Hematopoietic multipotent progenitor cell treated with erythropoietin and hydrocortisone succinate and interleukin-3 and kit ligand, for 6 days (in vitro differentiated cells): ENCODE results near the gene PRKAR1A.
"Not testable (repeated sequence)": the region's sequence is repeated elsewhere in the genome, so short reads cannot be mapped to it uniquely, and the experiment has no call there.

Experiments used
- DNase-seq: peaks from one replicate; pipeline ENCODE4 v3.0.0-alpha.2; 2015

Gene PRKAR1A

DNA sequence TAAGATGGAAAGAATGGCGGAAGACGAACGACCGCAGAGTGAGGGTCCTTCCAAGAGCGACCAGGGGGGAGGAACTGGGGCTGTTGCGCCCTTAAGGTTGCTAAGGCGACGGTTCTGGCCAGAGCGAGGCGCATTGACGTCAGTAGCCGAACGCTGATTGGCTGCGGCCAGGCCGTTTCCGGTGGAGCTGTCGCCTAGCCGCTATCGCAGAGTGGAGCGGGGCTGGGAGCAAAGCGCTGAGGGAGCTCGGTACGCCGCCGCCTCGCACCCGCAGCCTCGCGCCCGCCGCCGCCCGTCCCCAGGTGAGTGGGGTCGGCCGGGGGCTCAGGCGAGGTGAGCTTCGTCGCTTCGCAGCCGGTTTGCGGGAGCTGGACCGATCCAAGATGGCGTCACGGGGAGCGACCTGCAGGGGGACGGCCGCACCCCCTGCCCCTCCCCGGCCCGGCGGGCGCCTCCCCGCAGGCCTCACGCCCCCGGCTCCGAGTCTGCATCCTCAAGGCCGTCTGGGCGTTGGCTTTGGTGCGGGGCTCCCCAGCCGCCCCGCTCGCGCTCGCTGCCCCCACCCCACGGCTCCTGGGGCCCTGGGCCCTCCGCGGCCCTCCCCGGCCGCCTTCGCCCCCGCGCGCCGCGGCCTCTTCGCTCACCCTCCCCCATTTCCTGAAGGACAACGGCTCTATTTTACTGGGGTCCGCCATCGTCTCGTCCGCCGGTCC lies at the start of gene PRKAR1A:
TSS of gene PRKAR1A (plus strand) at position 184 of the 713 bp plus-strand sequence. CDS start 2,970 bp downstream, outside the sequence.
- peak; percentile 97 for DNase-seq

DNA sequence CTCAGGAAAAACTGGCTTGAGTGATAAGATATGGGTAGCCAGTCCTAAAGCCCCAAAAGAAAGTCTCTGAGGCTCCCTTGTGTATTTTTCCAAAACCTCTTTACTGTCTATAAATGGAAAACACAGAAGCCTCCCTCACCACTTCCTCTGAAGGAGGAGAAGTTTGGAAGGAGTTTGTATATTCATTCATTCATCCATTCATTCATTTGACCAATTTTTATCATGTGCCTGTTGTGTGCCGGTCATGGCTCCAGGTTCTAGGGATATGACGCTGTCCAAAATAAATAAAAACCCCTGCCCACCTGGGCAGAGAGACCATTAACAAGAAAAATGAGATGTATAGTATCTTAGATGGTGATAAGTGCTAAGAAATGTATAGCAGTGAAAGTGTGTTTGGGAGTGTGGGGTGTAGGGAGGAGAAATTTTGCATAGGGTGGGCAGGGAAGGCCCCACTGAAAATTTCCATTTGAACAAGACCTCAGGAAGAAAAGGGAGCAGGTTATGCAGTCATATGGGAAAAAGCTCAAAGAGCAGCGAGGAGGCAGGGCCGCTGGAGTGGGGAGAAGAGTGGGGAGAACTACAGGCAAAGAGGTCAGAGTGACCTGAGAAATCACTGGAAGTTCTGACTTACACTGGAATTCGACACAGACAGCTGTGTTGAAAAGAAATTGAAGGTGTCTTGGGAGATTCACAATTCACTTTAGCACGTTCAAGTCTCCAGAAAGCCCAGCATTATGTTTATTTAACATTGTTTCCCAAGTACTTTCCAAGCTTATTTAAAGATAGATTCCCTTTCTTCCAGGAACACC lies 48.8 kb upstream of the PRKAR1A start:
- no peak for DNase-seq

DNA sequence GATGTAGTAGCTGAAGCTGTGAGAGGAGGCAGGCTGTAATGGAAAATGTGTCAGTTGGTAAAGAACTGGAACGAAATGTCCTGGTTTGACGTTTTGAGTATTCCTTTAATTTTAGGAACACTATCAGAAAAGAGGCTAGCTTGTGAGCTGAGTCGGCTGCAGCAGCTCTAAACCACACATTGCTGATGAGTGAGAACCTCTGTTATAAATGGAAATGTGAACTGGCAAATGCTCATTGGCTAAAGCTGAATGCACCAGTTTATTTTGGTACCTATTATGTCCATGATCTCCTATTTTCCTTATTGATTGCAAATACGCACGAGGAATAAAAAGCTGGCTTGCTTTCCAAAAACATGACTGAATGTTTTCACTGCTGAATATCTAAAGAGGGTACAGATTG lies 43.9 kb upstream of the PRKAR1A start:
- DNase-seq: no peak

DNA sequence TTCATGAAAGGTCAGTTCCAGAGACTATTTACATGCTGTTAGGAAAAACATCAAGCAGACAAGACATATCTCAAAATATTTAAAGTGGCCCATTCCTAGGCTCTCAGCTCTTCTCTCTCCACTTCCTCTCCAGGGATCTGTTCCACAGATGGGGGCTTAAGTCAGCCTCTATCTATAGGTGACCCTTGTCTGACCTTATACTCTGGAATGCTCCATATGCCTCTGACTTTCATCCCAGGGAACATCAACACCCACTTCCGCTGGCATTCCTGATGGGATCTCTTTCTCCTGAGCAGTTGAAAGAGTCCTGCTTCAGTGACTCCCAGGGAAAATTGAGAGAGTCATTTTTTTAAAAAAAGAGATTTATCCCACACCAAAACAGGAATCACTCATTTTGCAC lies 43.4 kb upstream of the PRKAR1A start:
- DNase-seq: no peak

DNA sequence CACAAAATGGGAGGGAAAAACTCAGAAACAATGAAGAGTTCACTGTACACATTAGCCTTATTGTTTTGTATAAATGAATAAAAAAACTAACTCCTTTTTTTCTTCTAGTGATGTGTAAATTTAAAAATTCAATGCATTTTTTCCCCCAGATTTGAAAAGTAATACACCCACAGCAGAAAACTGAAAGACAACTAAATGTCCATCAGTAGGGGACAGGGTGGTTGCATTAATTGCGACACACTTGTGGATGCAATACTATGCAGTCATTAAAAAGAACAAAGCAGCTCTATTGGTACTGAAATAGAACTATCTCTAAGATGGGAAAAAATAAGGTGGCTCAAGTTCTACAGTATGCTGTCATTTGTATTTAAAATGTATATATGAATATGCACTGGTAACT lies 41.3 kb upstream of the PRKAR1A start:
- DNase-seq: no peak

DNA sequence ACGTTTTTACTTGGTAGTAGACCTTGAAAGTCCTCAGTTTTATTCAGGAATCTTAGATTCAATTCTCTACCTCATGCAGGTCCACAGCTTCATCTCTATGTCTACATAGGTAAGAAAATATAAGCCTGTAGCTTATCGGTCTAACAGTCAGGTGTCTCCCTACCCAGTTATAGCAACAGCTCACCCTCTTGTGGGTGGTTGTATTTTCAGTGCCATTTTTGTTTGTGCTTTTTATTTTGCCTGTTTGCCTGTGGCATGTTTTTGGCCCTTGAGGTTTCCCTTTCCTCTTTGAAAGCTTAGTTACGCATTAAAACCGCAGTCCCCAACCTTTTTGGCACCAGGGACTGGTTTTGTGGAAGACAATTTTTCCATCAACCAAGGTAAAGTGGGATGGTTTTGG lies 31.3 kb upstream of the PRKAR1A start:
- DNase-seq: no peak

DNA sequence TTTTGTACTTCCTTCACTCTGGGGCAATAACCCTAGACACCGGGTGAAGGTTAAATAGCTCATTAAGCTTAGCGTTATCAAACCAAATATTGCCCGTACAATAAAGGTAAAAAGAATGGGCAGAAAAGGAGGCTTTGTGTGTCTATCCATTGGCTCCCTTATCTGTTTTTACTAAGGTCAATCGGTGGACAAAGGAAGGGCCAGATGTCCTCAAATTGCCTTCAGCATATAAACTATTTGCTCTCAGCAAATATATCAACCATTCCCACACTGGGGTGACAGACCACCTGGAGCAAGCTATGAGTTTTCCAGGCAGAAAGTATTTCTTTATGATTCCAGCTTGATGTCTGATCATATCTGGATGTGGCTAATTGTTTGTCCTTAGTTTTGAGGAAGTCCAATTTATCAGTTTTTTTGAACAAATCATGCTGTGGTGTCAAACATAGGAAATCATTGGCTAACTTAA lies 29.6 kb upstream of the PRKAR1A start:
- DNase-seq: no peak

DNA sequence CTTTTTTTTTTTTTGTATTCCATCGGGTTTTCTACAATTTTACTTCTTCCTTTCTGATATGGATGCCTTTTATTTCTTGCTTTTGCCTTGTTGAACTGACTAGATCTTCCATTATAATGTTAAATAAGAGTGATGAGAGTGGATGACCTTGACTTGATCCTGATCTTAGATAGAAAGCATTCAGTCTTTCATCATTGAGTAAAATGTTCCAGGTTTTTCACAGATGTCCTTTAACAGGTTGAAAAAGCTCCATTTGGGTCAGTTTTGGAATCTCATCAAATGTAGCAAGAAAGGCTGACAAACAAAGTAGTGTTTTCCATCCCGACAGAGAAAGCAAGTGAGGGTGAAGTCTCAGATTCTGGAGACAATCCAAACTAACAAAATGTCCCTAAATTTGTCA lies 27.8 kb upstream of the PRKAR1A start:
- DNase-seq: no peak

DNA sequence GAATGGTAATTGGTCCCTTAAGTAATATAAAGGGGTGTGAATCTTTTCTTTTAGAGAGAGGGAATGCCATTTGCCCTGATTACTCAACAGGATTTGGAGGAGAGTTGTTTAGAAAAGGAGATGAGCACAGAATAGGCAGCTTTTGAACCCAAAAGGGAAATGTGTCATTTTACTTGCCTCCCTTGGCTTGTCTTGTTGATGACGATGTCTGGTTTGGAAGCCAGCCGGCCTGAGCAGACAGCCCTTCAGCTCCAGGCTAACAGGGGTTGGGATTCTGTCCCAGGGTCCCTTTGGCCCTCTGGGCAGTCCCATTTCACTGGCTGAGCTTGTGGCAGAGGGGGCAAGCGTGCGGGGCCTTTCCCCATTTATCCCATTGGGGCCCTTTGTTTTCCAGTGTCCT lies 22.3 kb upstream of the PRKAR1A start:
- DNase-seq: no peak

DNA sequence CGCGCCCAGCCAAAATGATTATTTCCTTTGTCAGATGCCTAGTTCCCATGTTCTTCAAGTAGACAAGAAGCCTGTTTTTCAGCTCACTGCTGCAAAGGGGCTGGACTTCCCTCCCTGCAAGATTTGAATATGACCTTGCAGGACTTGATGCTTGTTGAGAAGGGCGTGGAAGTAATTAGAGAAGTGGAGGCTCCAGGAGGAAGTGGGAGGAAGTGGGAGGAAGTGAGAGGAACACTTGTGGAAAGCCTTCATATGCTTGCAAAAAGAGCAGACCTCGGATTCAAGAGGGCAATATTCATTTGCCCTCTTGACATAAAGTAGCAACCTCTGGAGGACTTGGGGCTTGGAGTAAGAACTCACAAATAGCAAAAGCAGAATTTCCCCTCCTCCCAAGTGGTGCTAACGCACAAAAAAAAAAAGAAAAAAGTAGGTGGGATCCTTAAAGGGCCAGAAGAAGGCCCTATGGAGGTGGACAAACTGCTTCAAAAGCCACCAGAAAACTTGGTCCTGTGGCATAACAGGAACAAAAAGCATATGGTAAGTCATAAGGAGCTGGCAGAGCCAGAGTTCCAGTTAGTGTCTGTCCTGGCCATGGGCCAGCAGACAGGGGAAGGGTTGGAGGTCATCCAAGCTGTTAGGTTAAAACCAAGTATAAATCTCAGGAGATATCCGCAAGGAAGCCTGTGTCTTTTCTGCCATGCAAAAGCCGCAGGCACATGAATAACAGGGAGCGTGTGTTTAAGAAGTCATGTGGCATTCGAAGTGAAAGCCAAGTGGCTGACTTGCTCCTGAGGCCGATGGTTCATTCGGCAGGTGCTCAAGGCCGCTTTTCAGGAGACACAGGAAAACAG lies 20.6 kb upstream of the PRKAR1A start:
- peak; percentile 28 for DNase-seq

DNA sequence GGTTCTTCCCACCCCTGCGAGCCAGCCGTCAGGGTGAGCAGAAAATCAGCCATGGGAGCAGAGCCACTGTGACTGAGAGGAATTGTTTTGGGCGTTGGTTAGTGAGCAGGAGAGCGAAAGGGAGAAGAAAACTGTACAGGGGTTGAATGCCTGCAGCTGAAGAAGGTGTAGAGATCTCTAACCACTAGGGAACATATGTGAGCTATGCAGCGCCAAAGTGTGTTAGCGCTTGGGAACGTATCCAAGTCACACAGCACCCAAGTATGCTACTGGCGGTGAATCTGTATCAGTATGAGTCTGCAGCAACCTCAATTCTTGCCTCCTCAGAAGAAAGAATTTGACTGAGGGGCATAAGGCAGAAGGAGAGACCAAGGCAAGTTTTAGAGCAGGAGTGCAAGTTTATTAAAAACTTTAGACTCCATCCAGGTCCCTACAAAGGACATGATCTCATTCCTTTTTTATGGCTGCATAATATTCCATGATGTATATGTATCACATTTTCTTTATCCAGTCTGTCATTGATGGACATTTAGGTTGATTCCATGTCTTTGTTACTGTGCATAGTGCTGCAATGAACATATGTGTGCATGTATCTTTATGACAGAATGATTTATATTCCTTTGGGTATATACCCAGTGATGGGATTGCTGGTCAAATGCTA lies 19.7 kb upstream of the PRKAR1A start:
- DNase-seq: not testable (repeated sequence)

DNA sequence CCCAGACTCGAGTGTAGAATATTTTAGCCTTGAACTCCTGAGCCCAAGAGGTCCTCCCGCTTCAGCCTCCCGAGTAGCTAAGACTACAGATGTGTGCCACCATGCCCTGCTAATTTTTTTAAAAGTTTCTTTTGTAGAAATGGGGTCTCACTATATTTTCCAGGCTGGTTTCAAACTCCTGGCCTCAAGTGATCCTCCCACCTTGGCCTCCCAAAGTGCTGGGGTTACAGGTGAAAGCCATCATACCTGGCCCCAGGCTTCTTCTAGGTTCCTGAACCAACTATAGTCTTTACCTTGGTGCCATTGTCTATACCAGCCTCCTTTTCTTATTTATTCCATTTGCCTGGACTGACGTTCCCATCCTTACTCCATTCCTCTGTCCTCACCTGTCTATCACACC lies 17.1 kb upstream of the PRKAR1A start:
- no peak for DNase-seq

DNA sequence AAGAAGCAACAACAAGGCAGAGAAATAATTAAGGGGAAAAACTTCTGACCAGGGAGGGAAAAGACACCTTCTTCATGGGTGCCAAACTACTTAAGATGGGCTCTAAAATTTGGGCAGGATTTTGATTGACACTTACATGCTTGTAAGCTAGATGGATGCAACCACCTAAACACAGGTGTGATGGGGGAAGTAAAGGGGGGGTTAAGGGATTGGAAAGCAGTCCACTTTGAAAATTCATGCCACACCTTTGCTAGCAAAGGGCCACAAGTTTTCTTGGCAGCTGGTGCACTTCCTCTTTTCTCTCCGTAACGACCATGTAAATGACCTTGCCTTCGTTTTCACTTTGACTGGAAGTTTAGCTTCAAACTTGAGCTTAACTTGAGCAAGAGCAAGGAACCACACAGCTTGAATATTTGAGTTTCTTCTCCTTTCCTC lies 14.3 kb upstream of the PRKAR1A start:
- peak; percentile 84 for DNase-seq

DNA sequence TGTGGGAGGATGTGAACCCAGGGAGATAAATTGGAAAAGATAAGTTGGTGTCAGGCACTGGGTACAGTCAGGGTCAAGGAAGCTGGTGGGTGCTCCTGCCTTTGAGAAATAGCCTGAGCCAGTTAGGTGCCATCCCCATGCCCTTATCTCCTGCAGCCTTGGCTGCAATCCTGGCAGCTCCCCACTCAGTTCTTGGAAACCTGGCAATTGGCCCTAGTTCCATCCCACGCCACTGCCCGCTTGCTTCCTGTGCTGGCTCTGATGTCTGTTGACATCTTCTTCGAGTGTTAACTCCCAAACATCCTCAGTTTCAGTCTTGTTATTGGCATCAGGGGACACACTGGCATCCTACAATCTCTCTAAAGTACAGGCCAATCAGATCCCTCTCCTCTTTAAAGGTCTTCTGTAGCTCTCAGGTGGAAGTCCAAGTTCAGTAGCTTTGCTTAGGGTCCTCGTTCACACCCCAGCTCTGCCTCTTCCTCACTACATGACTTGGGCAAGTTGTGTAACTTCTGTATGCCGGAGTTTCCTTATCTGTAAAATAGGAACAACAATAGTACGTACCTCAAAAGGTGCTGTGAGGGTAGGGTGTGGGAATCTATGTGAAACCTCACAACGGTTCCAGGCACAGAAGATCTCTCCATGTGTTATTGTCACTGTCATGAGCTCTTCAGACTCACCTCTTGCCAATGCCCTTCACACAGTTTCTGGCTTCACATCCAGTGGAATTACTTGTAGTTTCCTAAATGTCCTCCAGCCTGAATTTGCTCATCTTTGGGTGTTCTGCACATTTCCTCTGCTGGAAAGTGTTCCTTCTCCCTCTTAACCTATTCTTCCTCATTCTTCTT lies 13.5 kb upstream of the PRKAR1A start:
- peak; percentile 68 for DNase-seq

DNA sequence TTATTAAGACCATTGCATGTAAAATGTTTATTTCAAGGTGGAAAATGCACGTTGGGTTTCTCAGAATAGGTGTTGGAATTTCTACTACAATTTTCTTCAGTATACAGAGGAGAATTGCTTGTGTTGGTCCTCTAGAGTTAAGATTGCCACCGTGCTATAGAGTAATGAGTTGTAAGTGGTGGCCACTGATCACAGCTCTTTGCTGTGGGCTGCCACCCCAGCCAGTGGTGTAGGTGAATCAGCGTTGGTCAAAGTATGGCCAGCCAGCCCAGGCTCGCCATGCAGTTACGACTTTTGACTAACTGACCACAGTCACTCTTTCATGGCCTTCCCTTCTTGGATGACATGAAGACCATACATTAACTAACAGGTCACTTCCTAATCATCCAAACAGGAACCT lies 12.6 kb upstream of the PRKAR1A start:
- DNase-seq: no peak

DNA sequence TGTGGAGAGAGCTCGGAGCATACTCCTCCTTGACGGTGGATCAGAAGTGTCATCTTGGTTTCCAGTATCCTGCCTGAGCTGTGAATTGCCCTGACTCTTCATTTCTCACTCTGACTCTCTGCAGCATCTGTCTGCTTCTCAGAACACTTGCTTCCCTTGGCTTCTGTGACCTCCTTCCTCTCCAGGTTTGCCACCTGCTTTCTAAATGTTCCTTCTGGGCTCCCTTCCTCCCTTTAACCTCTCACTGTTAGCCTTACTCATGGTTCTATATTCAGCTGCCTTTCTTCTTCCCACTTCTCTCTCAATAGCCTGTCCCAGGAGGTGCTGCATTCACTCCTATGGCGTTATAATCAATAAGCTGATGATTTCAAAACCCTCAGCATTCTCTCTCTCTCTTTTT lies 11.2 kb upstream of the PRKAR1A start:
- DNase-seq: no peak

DNA sequence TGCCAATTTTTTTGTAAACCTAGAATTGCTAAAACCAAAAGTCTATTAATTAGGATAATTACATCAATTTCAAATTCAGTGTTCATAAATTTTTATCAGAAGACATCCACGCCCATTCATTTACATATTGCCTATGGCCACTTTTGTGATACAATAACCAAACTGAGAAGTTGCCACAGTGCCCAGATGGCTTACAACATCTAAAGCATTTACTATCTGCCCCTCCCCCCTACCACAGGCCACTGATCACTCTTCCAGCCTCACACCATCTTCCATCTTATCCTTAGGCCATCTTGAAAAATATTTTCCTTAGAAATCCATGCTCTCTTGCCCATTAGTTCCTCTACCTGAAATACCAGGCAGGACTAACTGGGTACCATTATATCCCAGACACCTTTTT lies 6.3 kb upstream of the PRKAR1A start:
- peak; percentile 58 for DNase-seq

DNA sequence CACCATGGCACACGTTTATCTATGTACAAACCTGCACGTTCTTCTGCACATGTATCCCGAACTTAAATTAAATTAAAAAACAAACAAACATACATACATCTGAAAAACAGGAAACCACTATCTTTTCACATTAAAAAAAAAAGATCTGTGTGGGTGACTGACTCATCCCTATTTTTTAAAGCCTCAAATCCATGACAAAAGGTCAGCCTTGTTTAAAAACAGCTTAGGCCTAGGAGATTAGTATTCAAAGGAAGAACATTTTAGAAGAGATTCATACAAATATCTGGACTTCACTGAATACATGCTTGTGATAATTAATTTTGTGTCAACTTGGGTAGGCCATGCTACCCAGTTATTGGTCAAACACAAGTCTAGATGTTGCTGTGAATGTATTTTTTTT lies 4.7 kb upstream of the PRKAR1A start:
- DNase-seq: no peak

DNA sequence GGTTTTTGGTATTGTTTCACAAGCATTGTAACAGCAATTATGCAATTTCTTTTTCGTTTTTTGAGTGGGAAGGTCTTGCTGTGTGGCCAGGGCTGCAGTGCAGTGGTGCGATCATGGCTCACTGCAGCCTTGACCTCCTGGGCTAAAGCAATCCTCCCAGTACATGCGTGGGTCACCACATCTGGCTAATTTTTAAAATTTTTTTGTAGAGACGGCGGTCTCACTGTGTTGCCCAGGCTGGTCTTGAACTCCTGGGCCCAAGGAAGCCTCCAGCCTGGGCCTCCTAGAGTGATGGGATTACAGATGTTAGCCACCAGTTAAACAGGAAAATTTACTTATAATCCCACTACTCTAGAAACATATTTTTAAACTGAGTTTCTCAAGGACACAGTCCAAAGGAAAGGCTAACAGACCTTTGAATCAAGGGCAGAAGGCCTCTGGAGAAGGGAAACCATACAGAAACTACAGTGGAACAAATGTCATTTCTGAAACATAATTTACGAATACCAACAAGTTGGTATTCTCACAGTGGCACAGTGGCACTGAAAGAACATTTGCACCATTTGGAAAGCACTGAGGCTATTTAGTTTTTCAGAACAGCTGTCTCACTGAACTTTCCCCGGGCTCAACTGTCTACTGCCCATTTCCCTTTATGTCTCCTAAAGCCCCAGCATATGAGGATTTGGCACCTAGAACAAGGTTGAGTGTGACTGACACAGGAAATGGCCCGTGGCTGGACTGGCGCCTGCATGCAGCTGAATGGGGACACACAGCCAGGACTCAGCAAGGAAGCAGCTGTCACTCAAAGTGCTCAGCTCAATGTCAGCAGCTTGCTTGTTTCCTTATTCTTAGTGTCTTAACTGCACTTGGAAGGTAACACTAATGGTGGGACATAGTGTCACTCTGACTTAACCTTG lies 2.8 kb upstream of the PRKAR1A start:
- peak; percentile 60 for DNase-seq

DNA sequence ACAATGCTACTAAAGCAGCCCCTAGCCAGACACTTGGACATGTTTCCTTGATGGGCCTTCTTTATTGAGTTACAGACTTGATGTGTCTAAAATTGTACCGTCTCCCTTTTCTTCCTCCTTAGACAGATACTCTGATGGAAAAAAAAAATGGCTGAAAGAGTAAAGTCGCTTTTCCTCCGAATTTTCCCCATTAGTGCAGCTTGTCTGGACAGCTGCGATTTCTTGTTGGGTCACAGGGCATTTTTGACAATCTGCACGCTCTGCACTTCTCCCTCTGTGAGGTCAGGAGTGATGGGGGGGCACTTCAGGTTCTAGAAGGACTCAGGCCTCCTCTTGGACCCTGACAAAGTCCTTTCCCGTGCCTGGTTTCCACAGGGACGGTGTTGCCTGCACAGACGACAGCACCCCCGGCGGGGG lies 968 bp upstream of the PRKAR1A start:
- DNase-seq: peak; percentile 43
